GM21723 (cell line): ENCODE results near the gene POC1A.
"Not testable (repeated sequence)": the region's sequence is repeated elsewhere in the genome, so short reads cannot be mapped to it uniquely, and the experiment has no call there.

Source experiments
- ATAC-seq: cut with Tn5 transposase; IDR thresholded peaks from one replicate; pipeline ENCODE4 v1.9.1; 2021; ENCODE audit warnings: mild to moderate bottlenecking, moderate library complexity; ENCODE audit not compliant: unreplicated experiment

POC1A gene

GRCh38 chr3:52153389-52154096, 680 bp downstream of the POC1A start:
- peak; percentile 8 for ATAC-seq

- ATAC-seq = not testable (repeated sequence)
These were observed 2.2 kb downstream of the POC1A start for GRCh38 chr3:52151991-52152390.

- no peak for ATAC-seq
These were observed 3.4 kb downstream of the POC1A start for GRCh38 chr3:52150860-52151259.

- no peak for ATAC-seq
These were observed 3.9 kb downstream of the POC1A start for GRCh38 chr3:52150357-52150756.

- no peak for ATAC-seq
These were observed 4.5 kb downstream of the POC1A start for GRCh38 chr3:52149726-52150125.

GRCh38 chr3:52149021-52149420, 5.2 kb downstream of the POC1A start:
- ATAC-seq = no peak

GRCh38 chr3:52147804-52148203, 6.4 kb downstream of the POC1A start:
- no peak for ATAC-seq

GRCh38 chr3:52146811-52147210, 7.4 kb downstream of the POC1A start:
- no peak for ATAC-seq

GRCh38 chr3:52146189-52146588, 8.0 kb downstream of the POC1A start:
- ATAC-seq = no peak

GRCh38 chr3:52145736-52146110, 8.5 kb downstream of the POC1A start:
- ATAC-seq = no peak

GRCh38 chr3:52144796-52145735, 9.2 kb downstream of the POC1A start:
- ATAC-seq = no peak

- no peak for ATAC-seq
These were observed 10.0 kb downstream of the POC1A start for GRCh38 chr3:52144034-52144795.

GRCh38 chr3:52143616-52144015, 10.6 kb downstream of the POC1A start:
- ATAC-seq = no peak

GRCh38 chr3:52143156-52143555, 11.1 kb downstream of the POC1A start:
- no peak for ATAC-seq

- ATAC-seq = no peak
These were observed 12.5 kb downstream of the POC1A start for GRCh38 chr3:52141751-52142150.

GRCh38 chr3:52140769-52141168, 13.5 kb downstream of the POC1A start:
- no peak for ATAC-seq

GRCh38 chr3:52140000-52140399, 14.2 kb downstream of the POC1A start:
- no peak for ATAC-seq

- ATAC-seq = no peak
These were observed 16.9 kb downstream of the POC1A start for GRCh38 chr3:52137311-52137710.

- ATAC-seq = no peak
These were observed 17.7 kb downstream of the POC1A start for GRCh38 chr3:52136513-52136912.

GRCh38 chr3:52135332-52135731, 18.9 kb downstream of the POC1A start:
- no peak for ATAC-seq

- no peak for ATAC-seq
These were observed 19.5 kb downstream of the POC1A start for GRCh38 chr3:52134761-52135160.
